CD4-positive, alpha-beta T cell treated with Interleukin-15 for 1 hour (primary cell): ENCODE data around the gene S100A14.

Experiments used
- DNase-seq: peaks from one replicate; pipeline ENCODE4 v3.0.0-alpha.2; 2020

The S100A14 gene

DNA sequence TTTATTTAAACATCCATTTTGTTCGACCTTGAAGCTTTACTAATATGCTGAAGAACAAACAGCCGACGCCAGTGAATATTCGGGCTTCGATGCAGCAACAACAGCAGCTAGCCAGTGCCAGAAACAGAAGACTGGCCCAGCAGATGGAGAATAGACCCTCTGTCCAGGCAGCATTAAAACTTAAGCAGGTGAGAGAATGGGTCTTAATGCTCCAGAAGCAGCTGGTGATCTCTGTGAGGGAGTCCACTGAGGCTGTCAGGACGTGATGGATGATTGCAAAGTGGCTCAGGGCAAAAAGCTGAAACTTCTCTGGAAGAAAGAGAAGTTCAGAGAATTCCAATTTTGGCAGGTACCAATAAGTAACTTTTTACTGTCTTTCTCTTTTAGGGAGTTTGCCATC is 22.1 kb upstream of the S100A14 start:
- DNase-seq = no peak

DNA sequence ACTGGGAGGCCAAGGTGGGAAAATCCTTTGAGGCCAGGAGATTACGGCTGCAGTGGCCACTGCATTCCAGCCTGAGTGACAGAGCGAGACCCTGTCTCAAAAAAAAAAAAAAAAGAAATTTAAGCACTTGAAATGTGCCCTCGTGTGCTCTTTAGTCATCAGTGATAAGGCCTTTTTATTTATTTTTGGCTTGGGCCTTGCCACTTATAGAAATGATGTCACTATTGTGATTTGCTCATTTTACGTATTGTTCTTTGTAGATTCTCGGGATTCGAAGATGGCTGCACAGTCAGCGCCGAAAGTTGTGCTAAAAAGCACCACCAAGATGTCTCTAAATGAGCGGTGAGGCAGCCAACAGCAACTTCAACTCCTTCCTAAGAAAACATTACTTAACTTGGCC is 20.2 kb upstream of the S100A14 start:
- DNase-seq = no peak

DNA sequence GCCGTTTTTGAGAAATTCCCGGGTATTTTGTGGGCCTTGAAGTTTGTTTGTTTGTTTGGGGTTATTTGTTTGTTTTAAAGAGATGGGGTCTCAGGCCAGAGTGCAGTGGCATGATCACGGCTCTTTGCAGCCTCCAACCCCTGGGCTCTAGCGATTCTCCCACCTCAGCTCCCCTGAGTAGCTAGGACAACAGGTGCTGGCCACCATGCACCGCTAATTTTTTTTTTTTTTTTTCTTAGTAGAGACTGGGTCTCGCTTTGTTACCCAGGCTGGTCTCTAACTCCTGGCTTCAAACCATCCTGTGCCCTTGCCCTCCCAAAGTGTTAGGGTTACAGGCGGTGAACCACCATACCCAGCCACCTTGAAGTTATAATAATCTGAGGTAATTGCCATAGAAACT is 19.7 kb upstream of the S100A14 start:
- DNase-seq = no peak

DNA sequence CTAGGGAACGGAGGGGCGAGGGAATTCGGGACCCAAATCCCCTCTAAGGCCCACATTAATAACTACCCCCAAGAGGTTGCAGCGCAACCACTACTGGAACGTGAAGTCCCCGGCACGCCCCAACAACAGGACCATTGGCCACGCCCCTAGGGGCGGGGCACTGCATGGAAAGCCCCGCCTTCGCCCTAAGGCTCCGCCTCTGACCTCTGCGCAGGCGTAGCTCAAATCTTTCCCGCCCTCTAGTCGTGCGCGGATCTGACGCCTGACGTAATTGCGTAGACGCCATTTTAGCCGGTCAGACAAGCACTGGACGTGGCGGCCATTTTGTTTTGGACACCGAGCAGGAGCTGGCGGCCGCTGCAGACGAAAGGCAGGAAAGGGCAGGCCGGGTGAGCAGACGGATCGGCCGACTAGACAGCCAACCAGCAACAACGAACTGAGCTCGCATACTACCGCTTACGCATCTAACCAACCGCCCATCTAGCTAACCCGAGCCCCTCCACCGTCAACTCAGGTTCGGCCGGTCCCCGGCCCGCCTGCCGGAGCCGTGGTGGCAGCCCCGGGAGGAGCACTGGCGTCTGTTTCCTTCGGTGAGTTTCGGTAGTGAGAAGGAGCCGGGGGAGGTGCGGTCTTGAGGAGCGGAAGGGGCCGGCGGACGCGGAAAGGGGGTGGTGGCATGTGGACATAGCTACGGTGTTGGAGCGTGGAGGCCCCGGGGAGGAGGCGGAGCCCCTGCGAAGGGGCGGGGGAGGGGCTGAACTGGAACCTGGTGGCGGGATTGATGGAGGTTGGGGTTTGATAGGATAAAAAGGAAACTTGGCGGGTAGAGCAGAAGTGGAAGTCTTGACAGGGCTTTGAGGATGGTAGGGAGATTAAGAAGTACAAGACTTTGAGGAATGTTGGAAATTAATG is 17.9 kb upstream of the S100A14 start, which contains the start of gene CHTOP:
TSS of gene CHTOP (plus strand) at position 313 of the 912 bp plus-strand sequence. CDS start 2,523 bp downstream, outside the sequence.
- peak; percentile 97 for DNase-seq

DNA sequence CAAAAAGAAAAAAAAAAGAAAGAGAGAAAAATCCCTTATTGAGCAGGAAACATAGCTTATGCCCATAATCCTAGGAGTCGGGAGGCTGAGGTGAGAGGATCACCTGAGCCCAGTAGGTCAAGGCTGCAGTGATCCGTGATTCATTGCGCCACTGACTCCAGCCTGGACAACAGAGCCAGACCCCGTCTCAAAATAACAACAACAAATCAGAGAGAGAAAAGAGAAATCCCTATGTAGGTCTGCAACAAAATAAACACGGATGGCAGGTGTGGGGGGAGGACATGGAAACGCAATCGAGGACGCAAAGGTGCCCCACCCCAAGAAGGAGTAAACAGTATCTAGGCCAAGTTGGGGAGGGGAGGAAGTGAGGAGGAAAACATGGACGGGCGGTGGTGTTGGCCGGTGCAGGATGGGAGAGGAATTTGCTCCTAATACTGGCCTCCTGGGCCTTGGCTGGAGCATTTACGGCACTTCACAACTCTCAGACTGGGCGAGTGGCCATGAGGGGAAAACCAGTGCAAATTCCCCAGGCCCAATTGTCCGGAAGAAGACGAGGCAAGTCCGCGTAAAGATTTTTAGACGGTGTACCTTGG is 17.1 kb upstream of the S100A14 start:
- DNase-seq = no peak

DNA sequence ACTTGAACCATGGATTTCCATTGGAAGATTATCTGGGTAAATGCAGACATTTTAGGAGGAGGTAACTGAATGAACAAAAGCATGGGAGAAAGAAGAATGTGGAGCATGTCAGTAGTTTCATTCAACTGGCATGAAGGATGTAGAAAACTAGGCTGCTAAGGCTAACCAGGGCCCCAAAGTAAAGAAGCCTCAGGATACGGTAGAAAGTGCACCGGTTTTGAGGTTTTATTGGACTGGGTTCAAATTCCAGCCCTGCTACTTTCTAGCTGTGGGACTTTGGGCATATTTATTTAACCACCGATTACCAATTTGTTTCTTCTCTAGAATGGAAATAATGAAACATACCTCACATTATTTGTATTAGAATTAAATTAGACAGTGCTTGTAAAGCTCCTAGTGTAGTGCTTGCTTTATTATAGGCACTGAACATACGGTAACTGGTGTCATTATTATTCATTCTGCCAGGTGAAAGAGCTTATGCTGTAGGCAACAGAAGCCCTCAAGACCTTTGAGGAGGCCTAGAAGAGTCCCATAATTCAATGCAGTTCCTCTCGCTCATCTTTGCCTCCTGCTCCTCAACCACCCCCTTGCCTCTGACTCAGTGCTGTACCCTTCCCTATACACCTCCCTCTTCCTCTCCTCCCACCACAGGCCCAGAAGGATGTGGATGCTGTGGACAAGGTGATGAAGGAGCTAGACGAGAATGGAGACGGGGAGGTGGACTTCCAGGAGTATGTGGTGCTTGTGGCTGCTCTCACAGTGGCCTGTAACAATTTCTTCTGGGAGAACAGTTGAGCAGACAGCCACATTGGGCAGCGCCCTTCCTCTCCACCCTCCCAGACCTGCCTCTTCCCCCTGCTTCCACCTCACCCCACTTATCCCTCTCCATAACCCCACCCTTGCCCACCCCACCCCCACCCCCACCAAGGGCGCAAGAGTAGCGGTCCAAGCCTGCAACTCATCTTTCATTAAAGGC is 15.2 kb upstream of the S100A14 start:
- no peak for DNase-seq

DNA sequence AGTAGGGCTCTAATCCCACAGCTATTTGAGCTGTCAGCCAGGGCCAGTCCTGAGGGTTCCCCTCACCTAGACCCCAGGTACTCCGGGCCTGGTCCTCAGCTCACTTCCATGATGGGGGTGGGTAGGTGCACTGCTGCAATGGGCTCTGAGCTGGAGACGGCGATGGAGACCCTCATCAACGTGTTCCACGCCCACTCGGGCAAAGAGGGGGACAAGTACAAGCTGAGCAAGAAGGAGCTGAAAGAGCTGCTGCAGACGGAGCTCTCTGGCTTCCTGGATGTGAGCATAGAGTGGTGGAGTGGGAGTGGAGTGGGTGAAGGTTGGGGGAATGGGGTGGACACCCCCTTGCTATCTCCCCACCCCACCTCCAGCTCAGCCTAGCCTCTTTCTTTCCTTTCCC is 14.3 kb upstream of the S100A14 start:
- DNase-seq = no peak

DNA sequence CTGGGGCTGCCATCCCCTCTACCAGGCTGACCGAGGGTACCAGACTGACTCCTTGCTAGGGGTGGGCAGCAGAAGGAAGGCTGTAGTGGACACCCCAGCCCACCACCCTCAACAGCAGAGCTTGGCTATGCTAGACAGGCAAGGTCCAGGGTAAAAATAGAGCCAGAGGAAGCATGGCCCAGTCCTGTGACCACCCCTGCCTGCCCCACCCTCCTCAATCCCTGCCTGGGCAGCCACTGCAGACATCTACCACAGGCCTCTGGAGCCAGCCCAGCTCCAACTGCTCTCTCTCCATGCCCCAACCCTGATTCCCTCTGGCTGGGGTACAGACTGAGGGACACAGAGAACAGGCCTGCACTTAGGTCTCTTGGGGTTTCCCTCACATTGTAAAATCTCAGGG is 13.8 kb upstream of the S100A14 start:
- no peak for DNase-seq

DNA sequence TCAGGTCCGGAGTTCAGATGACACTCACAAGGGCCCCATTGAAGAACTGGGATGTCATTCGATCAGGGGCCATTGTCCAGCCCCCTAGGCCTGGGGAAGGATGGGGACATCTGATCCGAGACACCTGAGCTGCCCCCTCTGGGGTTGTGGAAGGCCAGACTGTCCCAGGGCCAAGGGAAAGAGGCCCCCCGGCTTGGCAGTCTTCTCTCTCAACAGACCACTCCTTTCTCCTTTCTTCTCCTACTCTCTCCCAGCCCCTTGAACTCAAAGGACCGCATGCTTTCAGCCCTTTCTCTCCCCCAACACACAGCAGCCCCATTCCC is 13.2 kb upstream of the S100A14 start:
- no peak for DNase-seq

DNA sequence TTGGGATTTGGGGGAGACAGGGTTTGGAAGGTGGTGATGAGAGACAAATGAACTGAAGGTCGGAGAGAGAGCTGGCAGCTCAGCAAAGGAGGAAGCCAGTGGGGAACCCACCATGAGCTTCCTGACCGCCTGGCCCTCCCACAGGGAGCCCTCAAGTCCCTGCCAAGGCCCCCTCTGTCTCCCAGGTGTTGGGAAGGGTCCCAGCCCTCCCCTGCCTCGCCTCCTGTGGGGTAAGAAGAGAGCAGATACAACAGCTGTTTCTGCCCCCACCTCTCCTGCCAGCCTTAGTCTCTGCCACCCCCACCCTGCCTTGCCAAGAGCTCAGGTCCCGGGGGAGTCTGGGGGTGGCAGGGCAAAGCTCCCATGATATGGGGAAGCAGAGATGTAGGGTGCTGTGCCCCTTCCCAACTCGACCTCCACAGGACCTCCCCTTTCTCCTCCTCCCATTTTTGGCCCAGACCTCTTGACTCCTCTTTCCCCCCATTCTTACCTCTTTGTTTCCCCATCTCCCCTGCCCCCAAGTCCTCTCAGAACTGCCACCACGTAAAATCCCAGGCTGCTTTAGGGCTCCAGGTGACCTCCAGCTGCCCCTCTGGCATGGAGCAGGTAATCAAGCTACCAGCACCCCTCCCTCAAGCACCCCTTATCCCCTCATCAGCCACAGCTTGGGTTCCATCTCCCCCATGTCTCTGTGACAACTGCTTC is 12.7 kb upstream of the S100A14 start:
- no peak for DNase-seq

DNA sequence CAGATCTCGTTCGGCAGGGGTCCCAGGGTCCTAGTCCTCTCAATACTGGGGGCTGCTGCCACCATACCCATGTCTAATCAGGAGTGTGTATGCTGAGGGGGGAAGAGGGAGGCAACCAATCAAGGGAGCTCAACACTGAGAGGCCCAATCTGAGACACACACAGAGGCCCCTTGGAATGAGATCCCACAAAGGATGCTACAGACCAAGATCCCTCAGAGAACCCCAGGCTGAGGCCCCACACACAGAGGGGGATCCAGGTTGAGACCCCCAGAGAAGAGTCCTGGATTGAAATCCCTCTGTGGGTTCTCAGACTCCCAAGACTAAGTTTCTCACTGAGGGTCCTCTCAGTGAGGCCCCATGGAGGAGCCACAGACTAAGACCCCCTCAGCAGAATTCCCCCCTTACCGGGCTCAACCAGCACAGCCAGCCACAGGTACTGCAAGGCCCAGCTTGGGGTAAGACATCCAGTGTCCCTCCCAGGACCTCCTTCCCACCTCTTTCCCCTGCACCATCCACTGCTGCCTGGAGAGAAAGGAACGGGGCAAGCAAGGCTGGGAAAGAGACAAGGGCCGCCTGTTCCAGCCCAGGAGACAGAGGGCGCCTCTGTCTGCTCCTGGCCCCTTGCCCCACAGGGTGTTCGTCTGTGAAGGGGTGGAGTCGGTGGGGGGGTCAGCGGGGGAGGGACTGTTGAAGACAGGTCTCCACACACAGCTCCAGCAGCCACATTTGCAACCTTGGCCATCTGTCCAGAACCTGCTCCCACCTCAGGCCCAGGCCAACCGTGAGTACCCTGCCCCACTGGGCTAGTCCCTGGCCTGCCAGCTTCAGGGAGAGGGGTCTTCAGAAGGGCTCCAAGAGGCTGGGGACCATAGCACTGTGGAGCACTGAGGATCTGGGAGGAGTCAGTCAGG is 11.8 kb upstream of the S100A14 start, which contains the start of gene S100A1:
TSS of gene S100A1 (plus strand) at position 720 of the 912 bp plus-strand sequence. CDS start 2,088 bp downstream, outside the sequence.
- no peak for DNase-seq

DNA sequence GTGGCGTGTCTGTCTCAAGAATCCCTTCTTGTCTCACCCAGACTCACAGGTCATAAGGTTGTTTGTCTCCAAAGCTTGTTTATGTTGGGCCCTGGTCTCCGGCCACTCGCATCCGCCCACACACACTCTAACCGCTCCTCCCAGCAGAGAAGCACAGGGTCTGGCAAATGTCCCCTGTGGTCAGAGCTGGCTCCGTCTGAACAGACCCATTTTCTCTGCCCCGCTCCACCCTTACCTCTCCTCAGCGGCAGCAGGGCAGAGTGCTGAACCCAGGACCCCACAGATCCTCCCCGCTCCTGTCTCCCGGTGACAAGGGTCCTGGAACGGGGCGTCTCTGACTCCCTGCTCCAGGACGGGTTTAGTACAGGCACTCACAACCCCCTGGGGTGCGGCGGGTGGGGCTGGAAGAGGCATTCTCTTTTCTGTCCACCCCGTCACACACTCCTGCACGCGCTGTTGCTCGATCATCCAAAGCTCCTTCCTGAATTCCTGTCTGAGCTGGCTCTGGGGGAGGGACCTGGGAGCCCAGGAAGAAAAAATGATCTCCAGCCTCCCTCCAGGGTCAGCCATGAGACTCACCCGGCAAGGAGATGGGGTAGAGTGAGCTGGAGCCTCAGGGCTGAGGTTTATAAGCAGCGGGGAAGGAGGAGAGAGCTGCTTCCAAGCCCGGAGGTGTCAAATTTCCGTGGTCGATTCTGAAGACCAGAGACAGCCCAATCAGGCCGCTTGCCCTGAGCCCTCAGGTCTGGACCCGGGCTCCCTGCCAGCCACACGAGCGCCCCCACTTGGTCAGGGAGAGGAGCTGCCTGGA is 11.0 kb upstream of the S100A14 start, which contains the start of gene S100A13:
TSS of gene S100A13 (minus strand) at position 602 of the 811 bp plus-strand sequence. CDS start 1,033 bp downstream, outside the sequence.
- DNase-seq = no peak

DNA sequence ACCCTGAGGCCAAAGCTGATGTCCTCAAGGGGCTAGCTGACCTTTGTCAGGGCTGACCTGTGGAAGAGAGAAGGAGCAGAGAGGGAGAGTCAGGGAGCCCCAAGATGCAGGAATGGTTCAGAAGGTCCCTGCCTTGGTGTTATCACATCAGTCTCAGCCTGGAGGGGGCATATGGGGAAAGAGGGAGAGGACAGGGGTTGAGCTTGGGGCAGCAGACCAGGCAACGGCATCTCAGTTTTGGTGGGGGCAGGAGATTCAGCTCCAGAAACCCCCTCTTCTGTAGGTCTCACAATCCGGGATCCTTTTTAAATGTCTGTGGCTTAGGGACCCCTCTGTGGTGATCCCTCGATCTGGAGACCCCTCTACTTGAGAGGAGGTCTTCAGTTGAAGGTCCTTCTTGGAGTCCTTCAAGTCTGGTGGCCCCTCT is 10.4 kb upstream of the S100A14 start:
- DNase-seq = no peak

DNA sequence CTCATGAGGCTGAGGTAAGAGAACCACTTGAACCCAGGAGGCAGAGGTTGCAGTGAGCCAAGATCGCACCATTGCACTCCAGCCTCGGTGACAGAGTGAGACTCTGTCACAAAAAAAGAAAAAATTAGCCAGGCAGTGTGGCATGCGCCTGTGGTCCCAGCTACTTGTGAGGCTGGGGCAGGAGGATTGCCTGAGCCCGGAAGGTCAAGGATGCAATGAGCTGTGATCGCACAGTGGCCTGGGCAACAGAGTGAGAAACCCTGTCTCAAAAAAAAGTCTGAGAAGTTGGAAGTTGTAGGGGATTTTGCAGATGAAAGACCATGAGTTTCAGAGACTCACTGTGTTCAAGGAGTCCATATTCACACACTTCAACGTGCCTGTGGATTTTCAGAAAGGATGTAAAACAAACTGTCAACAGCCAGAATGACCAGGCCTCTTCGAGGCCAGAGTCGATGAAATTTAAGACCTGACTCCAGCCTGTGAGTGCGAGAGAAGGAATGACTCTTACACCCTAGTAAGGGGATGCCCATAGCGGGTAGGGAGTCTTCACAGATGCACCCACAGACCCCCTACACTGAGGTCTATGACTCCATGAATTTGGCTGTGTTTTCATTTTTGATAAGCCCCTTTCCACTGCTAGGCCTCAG is 9.0 kb upstream of the S100A14 start:
- no peak for DNase-seq

DNA sequence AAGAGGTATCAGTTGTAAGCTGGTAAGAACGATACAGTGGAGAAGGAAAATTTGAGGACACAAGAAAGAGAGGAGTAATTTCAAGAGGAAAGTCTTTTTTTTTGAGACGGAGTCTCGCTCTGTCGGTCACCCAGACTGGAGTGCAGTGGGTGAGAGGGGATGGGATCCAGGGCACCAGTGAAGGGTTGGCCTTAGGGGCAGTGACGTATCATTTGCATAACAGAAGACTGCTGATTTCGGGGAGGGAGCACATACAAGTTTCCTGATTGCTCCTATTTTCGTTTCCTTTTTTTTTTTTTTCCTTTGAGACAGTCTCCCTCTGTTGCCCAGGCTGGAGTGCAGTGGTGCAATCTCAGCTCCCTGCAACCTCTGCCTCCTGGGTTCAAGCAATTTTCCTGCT is 7.0 kb upstream of the S100A14 start:
- DNase-seq = no peak

DNA sequence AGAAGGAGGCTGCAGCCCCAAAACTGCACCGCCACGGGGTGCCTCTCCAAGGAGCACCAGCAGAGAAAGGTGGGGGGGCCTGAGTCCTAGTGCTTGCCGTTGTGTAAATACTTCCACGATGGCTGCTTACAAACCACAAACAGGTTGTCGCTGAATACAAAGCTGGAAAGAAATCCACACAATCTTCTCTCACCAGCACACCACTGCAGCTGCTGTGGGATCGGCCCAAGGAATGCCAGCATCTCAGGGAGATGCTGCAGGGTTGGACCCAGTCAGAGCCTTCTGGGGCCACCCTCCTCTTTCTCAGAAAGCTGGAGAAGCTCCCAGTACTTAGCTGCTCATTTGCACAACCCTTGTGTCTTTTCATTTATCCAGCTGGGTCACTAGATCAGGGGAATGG is 3.0 kb upstream of the S100A14 start:
- no peak for DNase-seq

DNA sequence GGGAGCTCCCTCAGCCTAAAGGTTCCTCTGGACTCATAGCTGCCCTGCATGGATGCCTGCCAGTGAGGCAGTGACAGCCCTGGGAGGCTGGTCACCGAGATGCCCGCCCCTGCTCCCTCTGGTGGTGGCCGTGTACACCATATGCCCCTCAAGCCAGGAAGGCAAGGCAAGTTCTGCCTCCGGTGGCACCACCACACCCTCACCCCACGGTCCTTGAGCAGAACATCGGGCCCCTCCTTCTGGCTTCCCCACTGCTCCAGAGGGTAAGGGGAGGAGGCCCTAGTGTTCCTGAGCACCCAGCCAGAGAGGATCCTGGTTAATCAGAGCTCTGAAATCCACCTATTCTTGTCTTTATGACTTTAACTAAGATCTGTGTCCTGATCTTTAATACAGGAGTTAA is 1.5 kb upstream of the S100A14 start:
- DNase-seq = peak; percentile 67

DNA sequence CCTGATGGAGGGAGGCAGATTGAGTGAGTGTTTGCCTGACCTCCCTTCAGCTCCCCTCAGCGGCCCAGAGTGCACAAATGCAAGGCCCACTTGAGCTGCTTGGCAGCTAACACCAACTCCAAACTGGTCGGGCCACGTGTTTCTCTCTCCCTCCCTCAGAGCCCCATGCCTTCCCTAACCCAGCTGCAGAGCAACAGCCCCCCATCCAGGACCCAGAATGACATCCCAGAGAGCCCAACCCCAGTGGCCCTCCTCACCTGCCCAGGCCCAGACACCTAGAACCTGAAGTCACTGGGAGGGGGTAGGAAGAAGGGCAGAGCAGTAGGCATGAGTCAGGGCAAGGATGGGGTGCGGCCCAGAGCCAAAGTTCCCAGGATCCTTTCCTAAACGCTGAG is 789 bp upstream of the S100A14 start:
- no peak for DNase-seq

DNA sequence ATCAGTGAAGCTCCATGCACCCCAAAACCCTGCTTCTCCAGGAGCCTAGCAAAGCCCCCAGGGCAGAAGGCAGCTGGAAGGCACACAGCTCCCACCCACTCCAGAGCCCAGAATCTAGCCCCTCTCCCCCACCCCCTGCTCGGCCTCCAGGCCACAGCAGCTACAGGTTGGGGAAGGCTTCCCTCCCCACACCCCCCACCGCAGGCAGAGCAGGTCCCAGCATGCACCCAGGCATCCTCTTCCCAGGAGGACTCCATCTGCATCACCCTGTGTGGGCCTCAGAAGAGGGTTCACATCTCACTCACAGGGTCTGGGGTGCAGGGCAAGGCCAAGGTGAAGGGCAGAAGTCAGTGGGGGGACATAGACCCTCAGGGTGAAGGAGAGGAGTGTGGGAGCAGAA is 719 bp downstream of the S100A14 start:
- DNase-seq = no peak

DNA sequence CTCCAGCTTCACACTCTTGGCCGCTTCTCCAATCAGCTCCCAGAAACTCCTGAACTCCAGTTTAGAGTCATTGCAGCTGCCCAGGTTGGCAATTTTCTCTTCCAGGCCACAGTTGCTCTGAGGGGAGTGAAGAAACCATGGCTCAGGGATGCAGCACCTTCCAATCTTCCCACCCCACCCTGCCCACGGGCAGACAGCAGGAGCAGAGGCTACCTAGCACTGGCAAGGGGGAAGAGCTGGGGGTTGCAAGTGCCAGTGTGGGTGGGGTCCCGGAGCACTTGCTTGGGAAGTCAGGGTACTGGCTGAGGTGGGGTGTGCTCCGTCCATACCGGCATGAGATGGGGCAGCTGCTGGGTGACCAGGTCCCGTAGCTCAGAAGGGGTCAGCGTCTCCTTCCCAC is 1.2 kb downstream of the S100A14 start:
- no peak for DNase-seq
